D341Med (cell line): ENCODE measurements around the gene ZBTB44.

Experiments
- DNase-seq: peaks from one replicate; pipeline ENCODE4 v3.0.0; 2012; ENCODE audit warnings: low spot score

The ZBTB44 gene

GRCh38 chr11:130214861-130215530 is 99.7 kb downstream of the ZBTB44 start:
- DNase-seq: no peak

DNA sequence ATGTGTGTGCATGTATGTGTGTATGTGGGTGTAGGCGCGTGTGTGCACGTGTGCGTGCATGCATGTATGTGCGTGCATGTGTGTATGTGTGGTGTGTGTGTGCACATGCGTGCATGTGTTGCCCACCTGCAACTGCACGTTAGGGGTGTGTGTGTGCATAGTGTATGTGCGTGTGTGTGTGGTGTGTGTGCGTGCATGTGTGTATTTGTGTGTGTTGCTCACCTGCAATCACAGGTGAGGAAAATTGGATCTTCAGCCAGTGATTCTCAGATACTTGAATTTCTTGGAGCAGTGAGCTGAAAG is 100.8 kb downstream of the ZBTB44 start:
- no peak for DNase-seq

DNA sequence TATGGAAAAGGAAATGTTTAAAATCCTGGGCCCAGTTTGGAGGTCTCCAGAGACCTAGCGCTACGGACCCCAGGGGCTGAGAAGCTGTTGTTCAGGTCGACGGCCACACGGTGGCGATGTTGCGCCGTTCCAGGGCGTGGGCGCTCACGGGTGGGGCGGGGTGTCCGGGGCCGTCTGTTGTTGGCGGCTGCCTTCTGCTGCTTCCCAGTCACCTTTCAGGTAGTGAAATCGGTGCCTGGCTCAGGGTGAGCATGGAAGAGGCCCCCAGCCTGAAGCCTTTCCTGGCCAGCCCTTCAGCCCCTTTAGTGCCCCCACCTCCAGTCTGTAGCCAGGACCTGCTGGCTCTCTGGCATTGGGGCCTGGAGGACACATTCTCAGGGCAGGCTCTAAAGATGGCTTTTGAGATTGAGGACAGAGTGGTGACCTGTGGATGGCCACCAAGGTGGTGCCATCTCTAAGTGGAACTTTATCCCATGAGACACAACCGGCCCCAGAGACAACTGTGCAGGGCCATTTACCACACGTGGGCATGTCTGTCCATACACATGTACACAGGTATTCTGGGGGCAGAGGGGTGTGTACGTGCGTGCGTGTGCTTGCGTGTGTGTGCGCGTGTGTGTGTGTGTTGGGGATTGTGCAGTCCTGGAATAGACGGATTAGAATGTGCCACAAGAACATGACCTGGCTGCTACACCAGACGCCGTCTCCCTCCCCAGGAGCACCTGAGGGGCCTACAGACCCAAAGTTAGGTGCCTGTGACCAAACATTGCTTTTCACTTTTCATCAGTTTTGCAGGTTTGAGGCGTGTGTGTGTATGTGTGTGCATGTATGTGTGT is 101.4 kb downstream of the ZBTB44 start:
- DNase-seq: peak; percentile 93

GRCh38 chr11:130212431-130212961 is 102.2 kb downstream of the ZBTB44 start:
- peak; percentile 52 for DNase-seq

GRCh38 chr11:130211781-130212401 is 102.8 kb downstream of the ZBTB44 start:
- DNase-seq: peak; percentile 22

DNA sequence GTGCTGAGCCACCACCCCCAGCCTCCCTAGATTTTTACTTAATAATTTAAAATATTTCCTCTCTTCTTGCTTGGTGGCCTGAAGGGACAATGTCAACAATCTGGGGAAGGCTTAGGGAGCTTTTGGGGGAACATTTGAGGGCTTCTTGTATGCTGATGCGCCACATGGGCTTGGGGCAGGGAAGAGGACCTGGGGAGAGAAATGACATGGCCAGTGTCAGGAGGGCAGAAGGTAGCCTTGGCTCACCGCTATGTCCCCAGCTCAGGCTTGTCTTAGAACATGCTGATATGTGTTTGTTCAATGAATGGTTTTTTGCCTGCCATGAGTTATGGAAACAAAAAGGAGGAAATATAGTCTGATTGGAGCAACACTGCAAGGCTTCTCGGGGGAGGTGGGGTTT is 103.6 kb downstream of the ZBTB44 start:
- no peak for DNase-seq

GRCh38 chr11:130209954-130210854 is 104.5 kb downstream of the ZBTB44 start:
- no peak for DNase-seq

GRCh38 chr11:130209128-130209932 is 105.4 kb downstream of the ZBTB44 start:
- peak; percentile 14 for DNase-seq

GRCh38 chr11:130208241-130209127 is 106.2 kb downstream of the ZBTB44 start:
- DNase-seq: no peak

GRCh38 chr11:130206141-130206540 is 108.6 kb downstream of the ZBTB44 start:
- DNase-seq: no peak

GRCh38 chr11:130204703-130205095 is 110.0 kb downstream of the ZBTB44 start:
- DNase-seq: no peak

GRCh38 chr11:130203766-130204702 is 110.7 kb downstream of the ZBTB44 start:
- no peak for DNase-seq

- DNase-seq: no peak
Measured at GRCh38 chr11:130202818-130203689, 111.7 kb downstream of the ZBTB44 start.

- DNase-seq: no peak
Measured at GRCh38 chr11:130202009-130202817, 112.5 kb downstream of the ZBTB44 start.

DNA sequence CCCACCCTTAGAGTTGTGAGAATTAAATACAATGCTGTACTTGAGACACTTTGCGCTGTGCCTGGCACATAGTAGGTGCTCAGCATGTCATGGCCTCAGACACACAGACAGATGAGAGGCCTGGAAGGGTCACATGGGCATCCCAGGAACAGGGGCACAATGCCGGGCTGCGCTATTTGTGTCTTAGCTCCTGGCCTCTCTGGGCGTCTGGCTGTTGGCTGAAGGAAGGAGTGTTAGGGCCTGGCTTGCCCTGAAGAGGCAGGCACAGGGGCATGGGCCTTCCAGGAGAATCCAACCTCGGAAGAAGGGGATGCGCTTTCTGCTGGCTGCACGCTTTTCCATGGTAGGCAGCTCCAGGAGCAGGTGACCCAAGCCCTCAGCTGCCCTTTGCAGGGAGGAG is 113.7 kb downstream of the ZBTB44 start:
- DNase-seq: no peak

DNA sequence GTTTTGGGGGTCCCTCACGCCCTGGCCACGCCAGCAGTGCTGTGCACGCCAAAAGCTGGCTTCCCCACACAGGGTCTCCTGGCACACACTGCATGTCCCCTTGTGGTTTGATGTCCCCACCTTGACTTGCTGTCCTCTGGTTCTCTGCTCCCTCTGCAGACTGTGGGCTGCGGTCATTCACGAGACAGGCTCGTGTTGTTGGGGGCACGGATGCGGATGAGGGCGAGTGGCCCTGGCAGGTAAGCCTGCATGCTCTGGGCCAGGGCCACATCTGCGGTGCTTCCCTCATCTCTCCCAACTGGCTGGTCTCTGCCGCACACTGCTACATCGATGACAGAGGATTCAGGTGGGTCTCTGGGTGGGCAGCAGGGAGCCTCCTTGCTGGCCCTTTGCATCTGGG is 114.9 kb downstream of the ZBTB44 start:
- DNase-seq: no peak

DNA sequence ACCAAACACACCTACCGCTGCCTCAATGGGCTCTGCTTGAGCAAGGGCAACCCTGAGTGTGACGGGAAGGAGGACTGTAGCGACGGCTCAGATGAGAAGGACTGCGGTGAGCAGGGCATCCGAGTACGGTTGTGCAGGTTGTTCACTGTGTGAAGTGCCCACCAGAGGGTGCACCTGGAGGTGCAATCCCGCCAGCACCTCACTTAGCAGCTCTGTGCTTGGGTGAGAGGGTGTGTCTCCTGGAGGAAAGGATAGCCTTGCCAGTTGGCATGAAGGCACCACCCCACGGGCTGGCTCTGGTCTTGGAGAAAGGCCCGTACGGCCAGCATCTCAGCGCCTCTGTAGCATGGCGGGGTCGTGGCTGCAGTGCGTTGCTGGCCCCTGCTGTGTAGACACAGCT is 115.8 kb downstream of the ZBTB44 start:
- no peak for DNase-seq
